ENCODE results near the gene CYYR1.
"Not testable (repeated sequence)": the region's sequence is repeated elsewhere in the genome, so short reads cannot be mapped to it uniquely, and the experiment has no call there.

CYYR1 gene

GRCh38 chr21:26501495-26502021 is 71.5 kb downstream of the CYYR1 start:
- Histone ChIP-seq H3K4me3 (no peak overlapping the region), H3K27ac (no peak overlapping the region)

GRCh38 chr21:26499495-26499894 is 73.6 kb downstream of the CYYR1 start:
- Histone ChIP-seq H3K4me3 (no peak overlapping the region), H3K27ac (no peak overlapping the region)

DNA sequence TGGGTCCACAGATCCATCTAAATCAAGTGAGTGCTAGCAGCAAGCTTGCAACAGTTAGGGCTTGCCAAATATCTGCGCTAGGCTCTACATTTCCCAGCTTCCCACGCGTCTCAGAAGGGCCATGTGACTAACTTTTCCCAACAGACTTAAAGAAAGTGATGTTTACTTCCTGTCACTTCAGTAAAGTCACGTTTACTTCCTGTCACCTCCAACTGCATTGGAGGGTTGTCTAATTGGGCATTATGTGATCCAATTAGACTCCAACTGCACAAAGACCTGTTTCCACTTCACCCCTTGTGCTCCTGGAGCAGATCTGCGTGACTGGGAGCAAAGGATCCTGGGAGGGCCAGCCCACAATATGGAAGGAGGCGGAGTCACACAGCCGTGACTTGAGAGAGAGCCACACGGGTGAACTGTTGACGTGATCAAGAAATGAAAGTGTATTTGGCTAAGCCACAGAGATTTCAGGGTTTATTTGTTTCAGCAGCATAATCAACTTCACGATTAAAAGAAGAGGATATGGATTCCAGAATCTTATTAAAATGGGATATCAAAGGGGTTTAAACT is 77.7 kb downstream of the CYYR1 start:
- Histone ChIP-seq H3K4me3 (no peak overlapping the region), H3K27ac (no peak overlapping the region)

DNA sequence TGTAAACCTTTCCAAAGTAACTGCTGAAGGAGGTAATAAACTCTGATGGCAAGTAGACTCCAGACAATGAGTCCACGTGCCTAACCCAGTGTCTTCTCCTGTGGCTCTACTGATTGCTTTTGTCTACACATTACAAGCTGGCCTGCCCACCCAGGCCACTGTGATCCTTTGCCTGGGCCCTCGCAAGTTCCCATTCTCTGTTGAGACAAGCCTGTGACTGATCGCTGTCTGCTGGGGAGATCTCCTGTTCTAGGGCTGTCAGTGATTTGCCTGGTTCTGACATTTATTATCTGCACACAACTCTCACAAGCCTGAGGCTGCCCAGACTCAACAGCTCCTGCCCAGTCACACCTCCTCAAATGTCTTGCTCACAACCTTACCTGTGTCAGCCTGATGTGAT is 81.4 kb downstream of the CYYR1 start:
- Histone ChIP-seq H3K4me3 (no peak overlapping the region), H3K27ac (no peak overlapping the region)

DNA sequence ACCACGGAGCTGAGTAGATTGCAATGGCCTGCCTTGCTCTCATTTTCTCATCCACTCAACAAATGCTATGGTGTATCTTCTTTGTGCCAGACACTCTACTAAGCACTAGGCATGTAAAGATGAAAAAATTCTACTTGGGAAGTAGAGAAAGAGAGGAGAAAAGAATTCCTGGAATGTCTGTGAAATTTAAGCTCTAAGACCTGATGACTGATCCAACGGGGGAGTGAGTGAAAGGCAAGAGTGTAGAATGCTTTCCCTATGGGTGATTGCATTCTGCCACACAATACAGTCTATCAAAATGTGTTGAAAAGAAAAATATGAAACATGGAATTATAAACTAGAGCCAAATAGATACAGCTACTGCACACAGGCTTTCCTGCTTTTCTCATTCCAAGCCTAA is 82.3 kb downstream of the CYYR1 start:
- Histone ChIP-seq H3K4me3 (no peak overlapping the region), H3K27ac (no peak overlapping the region)

DNA sequence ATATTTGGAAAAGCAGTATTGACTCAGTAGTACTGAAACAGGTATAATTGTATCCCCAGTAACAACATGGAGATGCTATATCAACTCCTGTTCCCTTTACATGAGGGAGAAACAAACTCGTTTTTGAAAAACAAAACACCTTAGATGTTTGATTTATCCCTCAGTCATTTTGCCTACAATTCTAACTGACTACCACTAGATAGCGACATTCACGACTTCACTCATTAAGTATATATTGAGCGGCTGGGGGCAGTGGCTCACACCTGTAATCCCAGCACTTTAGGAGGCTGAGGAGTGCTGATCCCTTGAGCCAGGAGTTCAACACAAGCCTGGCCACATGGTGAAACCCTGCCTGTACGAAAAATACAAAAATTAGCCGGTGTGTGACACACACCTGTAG is 83.3 kb downstream of the CYYR1 start:
- no peak overlapping the region for H3K27ac ChIP-seq
- H3K4me3 ChIP-seq, result no peak overlapping the region

GRCh38 chr21:26487981-26488480 is 85.1 kb downstream of the CYYR1 start:
- Histone ChIP-seq H3K4me3 (no peak overlapping the region), H3K27ac (no peak overlapping the region)

GRCh38 chr21:26473471-26473870 is 99.6 kb downstream of the CYYR1 start:
- Histone ChIP-seq H3K27ac (no peak overlapping the region), H3K4me3 (no peak overlapping the region)

DNA sequence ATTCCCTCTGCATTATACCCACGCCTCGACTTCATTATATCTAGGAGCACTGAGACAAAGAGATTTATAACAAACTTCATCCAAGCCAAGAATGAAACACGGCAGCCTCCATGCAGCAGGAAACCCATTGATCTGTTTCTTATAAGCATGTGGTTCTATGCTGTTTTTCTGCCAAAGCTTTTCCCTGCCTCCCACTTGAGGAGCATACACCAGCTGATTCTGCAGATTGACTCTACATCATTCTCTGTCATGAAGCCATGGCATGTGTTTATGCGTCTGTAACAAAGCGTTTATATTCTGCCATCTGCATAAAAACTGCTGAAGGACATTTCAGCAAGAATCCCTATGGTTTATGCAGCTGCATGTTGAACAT is 102.0 kb downstream of the CYYR1 start:
- Histone ChIP-seq H3K4me3 (no peak overlapping the region), H3K27ac (no peak overlapping the region)

- no peak overlapping the region for H3K4me3 ChIP-seq
- peak overlapping the region in 3 of 21 experiments; percentile 33 to 58 (median 39) for H3K27ac ChIP-seq
These were observed 102.6 kb downstream of the CYYR1 start for GRCh38 chr21:26470351-26471098.

GRCh38 chr21:26469789-26470188 is 103.3 kb downstream of the CYYR1 start:
- Histone ChIP-seq H3K4me3 (no peak overlapping the region), H3K27ac (peak overlapping the region in 2 of 21 experiments; percentile 39 to 58)

DNA sequence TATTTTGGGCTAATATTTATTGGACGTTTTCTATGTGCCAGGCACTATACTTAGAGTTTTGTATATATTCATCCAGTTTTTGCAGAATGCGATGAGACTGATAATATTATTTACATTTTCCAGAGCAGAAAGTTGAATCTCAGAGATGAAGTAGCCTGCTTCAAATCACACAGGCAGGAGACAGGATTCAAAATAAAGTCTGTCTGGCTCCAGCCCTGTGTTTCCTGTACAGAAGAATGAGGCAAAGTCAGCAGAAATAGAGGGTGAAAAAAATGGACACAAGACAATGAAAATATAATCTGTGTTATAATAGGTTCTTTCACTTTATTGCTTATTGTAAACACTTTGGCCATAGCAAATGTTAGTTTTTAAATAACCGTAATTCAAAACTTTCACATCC is 107.2 kb downstream of the CYYR1 start:
- H3K27ac ChIP-seq, result no peak overlapping the region
- no peak overlapping the region for H3K4me3 ChIP-seq

DNA sequence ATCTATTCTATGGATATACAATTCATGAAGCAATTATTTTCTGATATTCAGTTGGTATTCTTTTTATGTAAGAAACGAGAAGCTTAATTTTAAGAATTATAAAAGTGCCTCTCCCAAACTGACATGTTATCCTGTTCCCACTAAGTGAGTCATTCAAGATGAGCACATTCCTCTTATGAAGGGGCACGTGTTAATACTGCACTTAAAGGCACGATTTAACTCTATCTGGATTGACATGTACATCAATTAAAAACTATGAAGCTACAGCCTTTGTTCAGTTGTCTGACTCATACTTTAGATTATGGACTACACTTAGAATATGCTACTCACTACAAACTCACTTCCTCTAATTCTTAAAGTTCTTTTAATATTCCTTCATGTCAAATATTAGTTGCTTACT is 111.6 kb downstream of the CYYR1 start:
- H3K4me3 ChIP-seq, result no peak overlapping the region
- H3K27ac ChIP-seq, result no peak overlapping the region

DNA sequence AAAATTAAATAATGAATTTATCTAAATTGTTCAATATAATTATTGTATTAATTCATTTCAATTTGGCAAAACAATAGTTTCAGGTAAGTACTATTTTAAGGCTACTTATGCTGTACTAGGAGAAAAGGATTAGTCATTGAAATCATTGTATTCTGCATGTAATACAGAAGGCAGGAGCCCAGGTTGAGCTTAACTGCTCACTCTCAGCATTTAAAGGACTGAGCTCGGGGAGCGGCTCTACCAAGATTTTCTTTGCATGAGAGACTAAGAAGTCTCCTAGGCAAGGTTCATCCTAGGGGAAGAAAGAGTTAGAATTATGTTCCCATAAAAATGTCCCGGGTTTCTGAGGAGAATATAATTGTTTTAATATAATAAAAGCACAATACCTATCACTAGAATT is 112.5 kb downstream of the CYYR1 start:
- no peak overlapping the region for H3K27ac ChIP-seq
- H3K4me3 ChIP-seq, result no peak overlapping the region

GRCh38 chr21:26458854-26459253 is 114.2 kb downstream of the CYYR1 start:
- H3K4me3 ChIP-seq, result not testable (repeated sequence)

DNA sequence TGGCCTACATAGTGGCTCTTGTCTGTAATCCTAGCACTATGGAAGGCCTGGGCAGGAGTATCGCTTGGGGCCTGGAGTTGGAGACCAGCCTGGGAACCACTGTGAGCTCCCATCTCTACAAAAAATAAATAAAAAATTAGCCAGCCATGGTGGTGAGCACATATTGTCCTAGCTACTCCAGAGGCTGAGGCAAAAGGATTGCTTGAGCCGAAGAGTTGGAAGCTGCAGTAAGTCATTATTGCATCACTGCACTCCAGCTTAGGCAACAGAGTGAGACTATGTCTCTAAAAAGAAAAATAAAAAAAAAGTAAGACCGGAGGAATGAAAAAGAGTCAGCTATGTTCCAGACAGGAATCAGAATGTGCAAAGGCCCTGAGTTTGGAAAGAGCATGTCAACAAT is 115.3 kb downstream of the CYYR1 start:
- Histone ChIP-seq H3K4me3 (no peak overlapping the region), H3K27ac (no peak overlapping the region)

More at GRCh38 chr21:26458854-26459253, 114.2 kb downstream of the CYYR1 start:
- not testable (repeated sequence) for H3K27ac ChIP-seq

DNA sequence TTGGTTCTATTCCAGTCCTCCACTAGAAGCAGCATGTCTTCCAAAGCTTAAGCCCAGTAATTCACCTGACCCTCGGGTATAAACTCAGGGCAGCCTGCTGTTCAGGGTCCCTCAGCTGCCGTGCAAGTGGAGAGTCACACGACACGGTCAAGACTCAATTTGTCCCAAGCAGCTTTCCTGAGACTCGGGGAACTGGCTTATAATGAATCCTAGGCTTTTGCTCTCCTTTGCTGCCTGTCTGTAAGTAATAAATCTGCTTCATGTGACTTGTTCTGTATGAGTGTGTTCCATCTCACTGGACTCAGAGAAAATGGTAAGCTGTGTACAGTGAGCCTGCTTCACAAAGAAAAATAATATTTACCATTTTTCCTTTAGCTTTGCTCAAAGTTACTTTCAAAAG is 119.8 kb downstream of the CYYR1 start:
- no peak overlapping the region for H3K4me3 ChIP-seq
- no peak overlapping the region for H3K27ac ChIP-seq

GRCh38 chr21:26451081-26451740 is 121.9 kb downstream of the CYYR1 start:
- no peak overlapping the region for H3K27ac ChIP-seq
- H3K4me3 ChIP-seq, result no peak overlapping the region

DNA sequence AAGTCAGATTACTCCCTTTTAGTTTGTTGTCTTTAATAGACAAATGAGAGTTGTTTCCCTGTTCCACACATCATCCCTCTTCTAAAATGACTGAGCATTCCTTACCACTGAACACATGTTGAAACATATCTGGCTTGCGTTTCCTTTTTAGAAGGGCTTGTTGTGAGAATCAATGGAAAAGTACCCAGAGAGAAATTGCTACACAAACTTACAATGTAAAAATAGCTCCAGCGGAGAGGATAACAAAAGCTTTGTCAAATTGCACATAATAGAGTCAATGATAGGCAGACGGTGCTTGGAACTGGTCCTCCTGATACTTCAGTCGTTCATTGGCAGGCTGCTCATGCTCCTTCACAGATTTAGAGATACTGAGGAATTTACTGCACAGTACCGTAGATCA is 123.9 kb downstream of the CYYR1 start:
- Histone ChIP-seq H3K27ac (peak overlapping the region in 8 of 21 experiments; percentile 25 to 67 (median 41)), H3K4me3 (no peak overlapping the region)

DNA sequence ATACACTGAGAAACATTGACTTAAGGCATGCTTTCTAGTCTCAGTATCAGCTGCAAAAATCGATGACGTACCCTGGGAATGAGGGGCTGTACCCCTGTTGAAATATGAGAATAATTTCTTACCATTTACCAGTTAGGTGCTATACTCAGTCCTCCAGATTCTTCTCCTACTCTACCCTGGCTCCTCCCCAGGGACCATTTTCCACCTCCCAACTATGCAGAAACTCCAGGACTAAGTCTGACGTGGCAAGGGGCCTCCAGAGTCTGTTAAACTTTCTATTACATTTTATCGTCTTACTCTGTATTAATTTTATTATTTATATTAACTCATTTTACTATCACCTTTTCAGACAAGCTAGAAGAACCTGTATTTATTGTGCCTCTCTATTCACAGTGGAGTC is 124.3 kb downstream of the CYYR1 start:
- H3K4me3 ChIP-seq, result no peak overlapping the region
- H3K27ac ChIP-seq, result peak overlapping the region in 6 of 21 experiments; percentile 25 to 67 (median 42)
